Stomach (tissue), 4 donors: Measurements from ENCODE around the gene ERN2.

Source experiments
- POLR2A ChIP-seq, 4 donors: fragments of 450-650 bp; IDR thresholded peaks; one replicate each; pipeline ENCODE4 v1.6.1; 2016; ENCODE audit warnings: antibody characterized with exemption in 4 of 4, control low read depth in 2 of 4, mild to moderate bottlenecking in 1 of 4, moderate library complexity in 1 of 4
- TF ChIP-seq, protein P1 (sequence below), 7 experiments: fragments of 450-650 bp in 4 of 7; fragments of 200-600 bp in 3 of 7; sonication (generic) in 3 of 7; IDR thresholded peaks; one replicate each; pipeline ENCODE4 v1.5.1; 2016 to 2019; ENCODE audit warnings: antibody characterized with exemption in 7 of 7, control low read depth in 2 of 7, mild to moderate bottlenecking in 1 of 7

DNA sequence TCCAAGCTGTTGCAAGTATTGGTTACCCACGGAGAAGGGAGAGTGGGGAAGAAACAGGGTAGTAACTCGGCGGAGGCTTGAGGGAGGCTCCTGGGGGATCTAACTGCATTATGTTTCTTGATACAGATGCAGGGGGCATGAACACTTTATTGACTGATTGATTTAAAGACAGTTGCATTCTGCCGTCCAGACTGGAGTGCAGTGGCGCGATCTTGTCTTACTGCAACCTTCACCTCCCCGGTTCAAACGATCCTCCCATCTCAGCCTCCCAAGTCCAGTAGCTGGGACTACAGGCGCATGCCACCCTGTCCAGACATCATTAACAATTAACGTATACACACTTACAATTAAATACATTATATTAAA is 15.1 kb upstream of the ERN2 start:
- TF ChIP-seq POLR2A (IDR thresholded peaks at IDR 0.05): no peak
- TF ChIP-seq, protein P1, sequence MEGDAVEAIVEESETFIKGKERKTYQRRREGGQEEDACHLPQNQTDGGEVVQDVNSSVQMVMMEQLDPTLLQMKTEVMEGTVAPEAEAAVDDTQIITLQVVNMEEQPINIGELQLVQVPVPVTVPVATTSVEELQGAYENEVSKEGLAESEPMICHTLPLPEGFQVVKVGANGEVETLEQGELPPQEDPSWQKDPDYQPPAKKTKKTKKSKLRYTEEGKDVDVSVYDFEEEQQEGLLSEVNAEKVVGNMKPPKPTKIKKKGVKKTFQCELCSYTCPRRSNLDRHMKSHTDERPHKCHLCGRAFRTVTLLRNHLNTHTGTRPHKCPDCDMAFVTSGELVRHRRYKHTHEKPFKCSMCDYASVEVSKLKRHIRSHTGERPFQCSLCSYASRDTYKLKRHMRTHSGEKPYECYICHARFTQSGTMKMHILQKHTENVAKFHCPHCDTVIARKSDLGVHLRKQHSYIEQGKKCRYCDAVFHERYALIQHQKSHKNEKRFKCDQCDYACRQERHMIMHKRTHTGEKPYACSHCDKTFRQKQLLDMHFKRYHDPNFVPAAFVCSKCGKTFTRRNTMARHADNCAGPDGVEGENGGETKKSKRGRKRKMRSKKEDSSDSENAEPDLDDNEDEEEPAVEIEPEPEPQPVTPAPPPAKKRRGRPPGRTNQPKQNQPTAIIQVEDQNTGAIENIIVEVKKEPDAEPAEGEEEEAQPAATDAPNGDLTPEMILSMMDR (IDR thresholded peaks at IDR 0.05): no peak
